ENCODE measurements around the gene FAT1. TPM values are rescaled to one million over a fixed set of nuclear protein-coding genes. Genes with fewer than 3 reads are reported as not detected.

Gene FAT1
- total RNA-seq, 2 donors from 2014 or later = 65.9 to 69.5 TPM

- 81 to 95% methylated on average over 1 of the region's 1 CpG for WGBS, 2 donors
- TF ChIP-seq, protein P1, sequence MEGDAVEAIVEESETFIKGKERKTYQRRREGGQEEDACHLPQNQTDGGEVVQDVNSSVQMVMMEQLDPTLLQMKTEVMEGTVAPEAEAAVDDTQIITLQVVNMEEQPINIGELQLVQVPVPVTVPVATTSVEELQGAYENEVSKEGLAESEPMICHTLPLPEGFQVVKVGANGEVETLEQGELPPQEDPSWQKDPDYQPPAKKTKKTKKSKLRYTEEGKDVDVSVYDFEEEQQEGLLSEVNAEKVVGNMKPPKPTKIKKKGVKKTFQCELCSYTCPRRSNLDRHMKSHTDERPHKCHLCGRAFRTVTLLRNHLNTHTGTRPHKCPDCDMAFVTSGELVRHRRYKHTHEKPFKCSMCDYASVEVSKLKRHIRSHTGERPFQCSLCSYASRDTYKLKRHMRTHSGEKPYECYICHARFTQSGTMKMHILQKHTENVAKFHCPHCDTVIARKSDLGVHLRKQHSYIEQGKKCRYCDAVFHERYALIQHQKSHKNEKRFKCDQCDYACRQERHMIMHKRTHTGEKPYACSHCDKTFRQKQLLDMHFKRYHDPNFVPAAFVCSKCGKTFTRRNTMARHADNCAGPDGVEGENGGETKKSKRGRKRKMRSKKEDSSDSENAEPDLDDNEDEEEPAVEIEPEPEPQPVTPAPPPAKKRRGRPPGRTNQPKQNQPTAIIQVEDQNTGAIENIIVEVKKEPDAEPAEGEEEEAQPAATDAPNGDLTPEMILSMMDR (IDR thresholded peaks at IDR 0.05) = no peak
- Histone ChIP-seq H3K27ac (no peak overlapping the region), H3K36me3 (replicated peaks in 1 of 2; ENCODE audit: insufficient read depth in 1 of 2, low read depth in 2 of 2) (peaks cover 5 to 43% of the 10 kb centered on the region in 2 donors), H3K9me3 (no peaks in the 10 kb centered on the region), H3K27me3 (no peaks in the 10 kb centered on the region), H3K4me1 (no peaks in the 10 kb centered on the region), H3K4me3 (no peak overlapping the region)
- ATAC-seq (no peak), DNase-seq (no peak)
- intact Hi-C loops (cut with DNase I) = no loop called here
Observed at GRCh38 chr4:186607490-186607889, 116.2 kb downstream of the FAT1 start.

- no peaks in the 10 kb centered on the region for H3K4me1 ChIP-seq
- no peak overlapping the region for H3K4me3 ChIP-seq
- no peak overlapping the region for H3K27ac ChIP-seq
- DNase-seq (no peak), ATAC-seq (no peak)
- peaks cover 5 to 44% of the 10 kb centered on the region in 2 donors for H3K36me3 ChIP-seq (replicated peaks in 1 of 2; ENCODE audit: insufficient read depth in 1 of 2, low read depth in 2 of 2)
- TF ChIP-seq, protein P1 (IDR thresholded peaks at IDR 0.05) = no peak
- no peak for TF ChIP-seq POLR2A (IDR thresholded peaks at IDR 0.05)
- H3K27me3 ChIP-seq = no peaks in the 10 kb centered on the region
- intact Hi-C loops (cut with DNase I) = no loop called here
- 73 to 83% methylated on average over 6 of the region's 6 CpGs for WGBS, 2 donors
- no peaks in the 10 kb centered on the region for H3K9me3 ChIP-seq
Observed at GRCh38 chr4:186606591-186606992, 117.1 kb downstream of the FAT1 start.

DNA sequence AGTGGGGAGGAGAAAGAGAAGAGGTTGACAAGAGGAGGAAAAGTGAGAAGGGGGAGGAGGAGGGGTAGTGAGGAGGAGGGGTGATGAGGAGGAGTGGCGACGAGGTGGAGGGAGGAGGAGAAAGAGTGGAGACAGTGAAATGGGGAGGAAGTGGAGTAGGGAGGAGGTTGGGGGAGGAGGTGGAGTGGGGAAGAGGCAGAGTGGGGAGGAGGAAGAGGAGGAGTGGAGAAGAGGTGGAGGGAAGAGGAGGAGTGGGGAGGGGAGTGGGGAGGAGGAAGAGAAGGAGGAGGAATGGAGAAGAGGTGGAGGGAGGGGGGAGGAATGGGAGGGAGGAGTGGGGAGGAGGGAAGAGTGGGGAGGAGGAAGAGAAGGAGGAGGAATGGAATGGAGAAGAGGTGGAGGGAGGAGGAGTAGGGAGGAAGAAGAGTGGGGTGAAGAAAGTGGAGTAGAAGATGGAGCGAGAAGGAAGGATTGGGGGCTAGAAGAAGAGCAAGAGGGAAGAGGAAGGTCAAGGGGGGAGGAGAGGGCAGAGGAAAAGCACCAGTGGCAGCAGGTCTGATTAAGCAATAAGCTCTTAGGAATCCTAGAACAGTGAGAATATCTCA, 118.3 kb downstream of the FAT1 start:
- Histone ChIP-seq H3K4me3 (no peak overlapping the region), H3K27me3 (no peaks in the 10 kb centered on the region), H3K4me1 (no peaks in the 10 kb centered on the region), H3K27ac (no peak overlapping the region), H3K36me3 (replicated peaks in 1 of 2; ENCODE audit: insufficient read depth in 1 of 2, low read depth in 2 of 2) (peaks cover 0 to 43% of the 10 kb centered on the region in 2 donors), H3K9me3 (no peaks in the 10 kb centered on the region)
- intact Hi-C loops (cut with DNase I) = no loop called here
- WGBS, 2 donors = 90 to 96% methylated on average over 3 of the region's 3 CpGs
- ATAC-seq (no peak), DNase-seq (no peak)
- TF ChIP-seq, protein P1 (IDR thresholded peaks at IDR 0.05) = no peak
- no peak for TF ChIP-seq POLR2A (IDR thresholded peaks at IDR 0.05)

DNA sequence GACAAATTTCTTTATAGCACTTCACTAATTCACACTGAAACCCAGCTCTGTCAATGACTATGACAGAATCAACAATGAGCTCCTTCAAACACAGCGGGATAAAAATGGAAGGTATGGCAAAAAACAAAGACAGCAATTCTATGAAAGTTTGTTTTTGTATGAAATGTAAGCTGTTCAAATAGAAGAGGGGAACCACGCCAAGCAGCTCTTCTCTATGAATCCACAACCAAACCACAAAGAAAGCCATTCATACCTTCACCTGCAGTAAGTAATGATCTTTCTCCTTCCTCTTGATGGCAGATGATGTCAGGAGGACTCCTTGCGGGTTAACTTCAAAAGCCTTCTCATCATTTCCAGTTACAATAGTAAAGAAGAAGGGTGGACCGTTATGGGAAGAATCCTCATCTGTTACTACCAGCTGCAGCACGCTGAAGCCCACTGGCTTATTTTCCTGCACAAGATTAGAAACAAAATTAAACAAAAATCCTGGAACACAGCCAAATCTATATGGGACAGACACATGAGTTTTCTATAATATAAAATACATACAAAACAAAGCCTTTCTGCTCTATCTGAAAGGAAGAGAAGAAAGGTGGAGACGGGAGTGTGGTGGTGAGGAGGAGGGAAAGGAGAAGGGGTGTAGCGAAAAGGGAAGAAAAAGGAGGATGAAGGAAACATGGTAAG, 119.4 kb downstream of the FAT1 start:
- DNase-seq (no peak), ATAC-seq (no peak)
- no peaks in the 10 kb centered on the region for H3K27me3 ChIP-seq
- H3K9me3 ChIP-seq = no peaks in the 10 kb centered on the region
- H3K36me3 ChIP-seq (replicated peaks in 1 of 2; ENCODE audit: insufficient read depth in 1 of 2, low read depth in 2 of 2) = peaks cover 0 to 47% of the 10 kb centered on the region in 2 donors
- H3K4me3 ChIP-seq = no peak overlapping the region
- H3K27ac ChIP-seq = no peak overlapping the region
- intact Hi-C loops (cut with DNase I) = no loop called here
- TF ChIP-seq, protein P1 (IDR thresholded peaks at IDR 0.05) = no peak
- no peak for TF ChIP-seq POLR2A (IDR thresholded peaks at IDR 0.05)
- WGBS, 2 donors = 73 to 75% methylated on average over 7 of the region's 7 CpGs
- H3K4me1 ChIP-seq = no peaks in the 10 kb centered on the region

- no peak overlapping the region for H3K27ac ChIP-seq
- ATAC-seq (no peak), DNase-seq (no peak)
- intact Hi-C loops (cut with DNase I) = no loop called here
- TF ChIP-seq, protein P1 (IDR thresholded peaks at IDR 0.05) = no peak
- H3K27me3 ChIP-seq = no peaks in the 10 kb centered on the region
- H3K4me3 ChIP-seq = no peak overlapping the region
- no peaks in the 10 kb centered on the region for H3K9me3 ChIP-seq
- 93 to 96% methylated on average over 9 of the region's 9 CpGs for WGBS, 2 donors
- H3K36me3 ChIP-seq (replicated peaks in 1 of 2; ENCODE audit: insufficient read depth in 1 of 2, low read depth in 2 of 2) = peaks cover 0 to 41% of the 10 kb centered on the region in 2 donors
- no peaks in the 10 kb centered on the region for H3K4me1 ChIP-seq
Observed at GRCh38 chr4:186602978-186603377, 120.7 kb downstream of the FAT1 start.

Measured in body of pancreas (tissue), 4 donors.